Measurements from ENCODE around the gene RER1. TPM values are rescaled to one million over a fixed set of nuclear protein-coding genes. Genes with fewer than 3 reads are reported as not detected.

RER1 gene
- polyA plus RNA-seq, 3 donors, result 119 to 127 (median 122) TPM

DNA sequence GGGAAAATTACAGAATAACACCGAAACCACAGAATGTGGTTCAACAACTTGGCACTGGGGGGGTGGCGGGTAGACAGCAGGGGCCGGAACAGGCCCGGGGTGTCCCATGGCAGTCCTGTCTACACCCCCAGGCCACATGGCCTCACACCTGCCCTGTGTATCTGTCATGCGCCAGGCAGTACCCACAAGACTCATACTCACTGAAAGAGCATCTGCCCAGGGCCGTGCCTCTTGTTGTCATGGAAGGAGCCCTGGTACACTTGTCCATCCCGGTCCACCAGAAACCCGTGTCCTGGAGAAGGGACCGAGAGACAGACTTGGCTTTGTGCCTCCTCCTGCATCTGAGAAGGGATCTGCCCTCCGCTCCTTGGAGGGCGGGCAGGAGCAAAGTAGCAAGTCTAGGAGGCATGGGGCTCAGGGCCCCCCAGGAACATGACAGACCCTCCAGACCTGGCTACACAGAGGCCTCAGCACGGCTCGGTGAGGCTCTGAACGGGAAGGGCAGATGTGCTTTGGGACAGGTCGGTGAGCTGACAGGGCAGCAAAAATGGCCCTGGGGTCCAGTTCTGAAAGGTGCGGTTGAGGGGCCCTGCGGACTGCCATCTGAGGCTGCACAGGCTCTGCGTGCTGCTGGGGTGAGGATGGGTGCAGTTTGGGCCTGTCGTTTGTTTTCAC, 5.9 kb upstream of the RER1 start:
- DNase-seq, result no peak

DNA sequence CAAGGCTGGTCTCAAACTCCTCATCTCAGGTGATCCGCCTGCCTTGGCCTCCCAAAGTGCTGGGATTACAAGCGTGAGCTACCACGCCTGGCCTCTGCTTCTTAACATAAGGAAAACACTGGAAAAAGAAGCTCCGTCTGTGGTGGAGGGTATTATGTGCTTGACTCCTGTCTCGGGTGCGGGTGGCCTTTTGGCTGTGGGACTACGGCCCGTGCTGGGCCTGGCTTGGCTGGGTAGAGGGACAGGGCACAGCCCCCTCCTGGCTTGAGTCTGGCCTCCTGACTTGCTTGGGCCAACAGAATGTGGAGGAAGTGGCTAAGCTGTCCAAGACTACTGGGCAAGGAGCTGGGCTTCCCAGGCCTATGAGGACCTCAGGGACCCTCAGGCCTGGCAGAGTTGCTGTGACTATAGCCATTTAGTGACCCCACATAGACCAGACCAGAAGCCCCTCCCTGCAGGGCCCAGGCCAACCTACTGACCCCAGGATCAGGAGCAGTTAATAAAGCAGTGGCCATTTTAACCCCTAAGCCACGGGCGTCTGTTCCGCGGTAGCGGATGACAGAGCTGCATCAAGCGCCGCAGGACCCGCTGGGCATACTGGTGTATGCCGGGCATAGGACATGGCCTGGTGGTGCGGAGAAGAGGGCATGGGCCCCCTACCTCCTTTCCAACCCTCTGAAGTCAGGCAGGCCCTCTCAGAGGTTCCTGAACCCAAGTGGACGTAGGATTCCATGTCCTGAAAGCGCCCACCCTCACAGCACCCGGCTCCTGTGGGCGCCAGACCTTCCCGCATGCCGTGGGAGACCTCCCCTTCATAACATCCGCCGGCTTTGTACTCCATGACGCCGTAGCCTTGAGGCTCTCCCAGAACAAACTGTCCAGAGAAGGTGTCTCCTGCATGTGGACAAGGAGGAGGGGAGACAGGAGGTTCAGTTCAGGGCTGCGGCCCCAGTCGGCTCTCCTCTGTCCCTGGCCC, 4.7 kb upstream of the RER1 start:
- no peak for DNase-seq

DNA sequence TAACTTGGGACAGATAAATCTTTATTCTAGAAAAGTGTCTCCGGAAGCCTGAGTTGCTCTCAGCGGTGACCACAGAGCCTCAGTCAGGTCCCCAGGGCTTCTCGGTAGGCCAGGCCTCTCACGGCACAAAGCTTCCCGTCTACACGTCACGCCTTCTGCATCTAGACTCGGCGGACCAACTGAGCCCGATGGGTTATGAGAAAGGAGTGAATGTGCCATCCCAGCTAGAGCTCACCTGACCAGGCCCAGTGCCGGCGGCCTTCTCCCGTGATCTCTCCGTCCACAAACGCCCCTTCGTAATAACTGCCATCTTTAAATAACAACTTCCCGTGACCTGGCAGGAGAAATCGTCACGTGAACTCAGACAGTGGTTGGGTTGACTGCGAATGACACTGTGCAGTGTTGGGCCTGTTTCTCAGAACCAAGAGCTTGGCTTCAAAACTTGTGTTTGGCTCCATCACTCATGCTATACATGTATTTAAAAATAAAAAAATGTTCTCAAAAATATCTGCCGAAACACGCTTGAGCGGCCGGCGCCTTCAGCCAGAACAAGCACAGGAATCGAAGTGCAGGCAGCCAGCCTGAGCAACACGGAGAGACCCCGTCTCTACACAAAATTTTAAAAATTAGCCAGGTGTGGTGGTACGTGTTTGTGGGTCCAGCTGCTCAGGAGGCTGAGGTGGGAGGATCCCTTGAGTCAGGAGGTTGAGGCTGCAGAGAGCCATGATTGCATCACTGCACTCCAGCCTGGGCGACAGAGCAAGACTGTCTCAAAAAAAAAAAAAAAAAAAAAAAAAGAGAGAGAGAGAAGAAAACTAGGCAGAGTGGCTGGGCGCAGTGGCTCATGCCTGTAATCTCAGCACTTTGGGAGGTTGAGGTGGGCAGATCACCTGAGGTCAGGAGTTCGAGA, 3.4 kb upstream of the RER1 start:
- DNase-seq, result no peak

DNA sequence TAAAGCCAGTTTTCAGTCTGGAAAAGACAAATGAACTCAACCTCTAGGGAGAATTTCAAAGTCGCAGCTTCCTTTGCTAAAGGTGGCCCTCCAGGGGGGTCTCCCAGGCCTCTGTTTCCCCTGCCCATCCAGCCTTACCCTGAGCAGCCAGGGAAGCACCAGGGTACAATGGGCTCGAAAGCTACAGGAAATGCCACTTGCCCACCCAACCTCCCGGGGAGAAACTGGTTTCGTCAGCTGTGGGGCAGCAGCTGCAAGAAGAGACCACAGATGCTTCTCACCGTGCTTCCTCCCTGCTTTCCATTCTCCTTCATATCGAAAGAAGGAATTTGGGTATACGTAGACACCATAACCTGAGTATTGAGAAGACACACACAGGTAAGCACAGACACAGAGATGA, 2.0 kb upstream of the RER1 start:
- DNase-seq, result no peak

DNA sequence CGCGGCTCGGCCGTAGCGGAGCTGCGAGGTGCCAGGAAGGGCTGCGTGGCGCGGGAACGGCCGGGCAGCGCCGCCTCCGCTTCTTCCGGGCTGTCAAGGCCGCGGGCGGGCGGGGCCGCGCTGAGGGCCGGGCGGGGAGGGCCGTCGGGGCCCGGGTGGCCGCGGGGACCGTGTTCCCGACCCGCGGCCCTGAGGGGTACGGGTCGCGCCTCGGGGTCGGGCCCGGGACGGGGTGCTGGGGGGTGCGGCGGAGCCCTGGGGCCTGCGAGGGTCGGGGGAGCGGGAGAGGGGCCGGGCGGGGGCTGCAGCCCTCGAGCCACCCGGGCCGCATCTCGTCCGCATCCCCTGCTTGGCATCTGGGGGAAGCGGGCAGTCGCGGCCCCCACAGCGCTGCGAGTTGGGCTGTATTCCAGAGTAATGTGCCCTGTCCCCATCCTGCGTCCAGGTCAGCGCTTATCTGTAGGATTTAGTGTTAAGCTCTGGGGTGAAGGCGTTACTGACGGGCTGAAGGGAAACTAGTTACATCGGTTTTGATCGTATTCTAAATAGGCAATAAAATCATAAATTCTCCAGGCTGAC, 379 bp downstream of the RER1 start:
- DNase-seq, result no peak

DNA sequence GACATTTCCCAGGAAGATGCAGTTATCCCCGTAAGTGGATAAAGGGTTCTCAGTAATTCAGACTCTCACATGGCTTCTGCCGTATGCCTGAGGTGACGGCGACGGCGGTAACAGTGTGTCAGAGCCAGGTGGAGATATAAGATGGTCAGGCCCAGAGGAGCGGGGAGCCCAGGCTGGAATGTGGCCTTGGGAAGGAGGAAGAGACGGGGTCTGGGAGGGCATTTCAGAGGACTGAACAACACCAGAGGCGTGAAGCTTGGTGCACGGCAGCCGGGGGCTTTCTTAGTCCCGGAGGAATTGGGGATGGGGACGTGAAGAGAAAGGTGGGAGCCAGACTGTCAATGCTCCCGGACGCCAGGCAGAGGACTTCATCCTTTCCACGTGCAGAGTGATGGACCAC, 1.0 kb downstream of the RER1 start:
- no peak for DNase-seq

DNA sequence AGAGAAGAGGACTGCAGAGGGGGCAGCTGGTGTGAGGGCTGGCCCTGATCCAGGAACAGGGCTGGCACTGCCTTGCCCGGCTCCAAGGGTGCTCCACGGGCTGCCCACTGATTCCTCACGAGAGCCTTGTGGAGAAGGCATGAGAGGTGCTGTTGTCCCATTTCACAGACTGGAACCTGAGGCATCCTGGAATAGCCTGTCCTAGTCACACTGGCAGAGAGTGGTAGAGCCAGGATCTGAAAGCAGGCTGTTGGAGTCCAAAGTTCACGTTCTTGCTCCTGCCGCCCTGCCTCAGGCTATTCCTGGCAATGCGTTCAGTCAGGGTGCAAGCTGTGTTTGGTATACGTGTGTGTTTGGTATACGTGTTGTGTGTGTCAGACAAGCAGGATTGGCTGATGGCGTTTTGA, 1.8 kb downstream of the RER1 start:
- DNase-seq, result no peak

DNA sequence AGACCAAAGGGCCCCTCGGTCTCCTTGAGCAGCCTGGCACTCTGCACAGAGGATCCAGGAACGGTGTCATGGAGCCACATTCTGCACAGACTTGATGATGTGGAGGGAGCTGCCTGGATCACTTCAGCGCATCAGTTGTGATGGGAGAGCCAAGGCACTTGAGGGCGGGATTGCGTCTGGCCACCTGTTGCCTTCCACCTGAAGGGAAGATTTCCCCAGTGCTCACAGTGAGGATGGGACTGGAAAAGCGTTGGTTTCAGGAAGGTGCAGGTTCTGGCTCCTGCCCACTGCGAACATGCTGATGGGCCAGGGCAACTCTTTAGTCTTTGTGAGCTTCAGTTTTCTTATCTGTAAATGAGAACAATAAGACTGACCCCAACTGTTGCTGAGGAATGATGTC, 2.6 kb downstream of the RER1 start:
- DNase-seq, result no peak

DNA sequence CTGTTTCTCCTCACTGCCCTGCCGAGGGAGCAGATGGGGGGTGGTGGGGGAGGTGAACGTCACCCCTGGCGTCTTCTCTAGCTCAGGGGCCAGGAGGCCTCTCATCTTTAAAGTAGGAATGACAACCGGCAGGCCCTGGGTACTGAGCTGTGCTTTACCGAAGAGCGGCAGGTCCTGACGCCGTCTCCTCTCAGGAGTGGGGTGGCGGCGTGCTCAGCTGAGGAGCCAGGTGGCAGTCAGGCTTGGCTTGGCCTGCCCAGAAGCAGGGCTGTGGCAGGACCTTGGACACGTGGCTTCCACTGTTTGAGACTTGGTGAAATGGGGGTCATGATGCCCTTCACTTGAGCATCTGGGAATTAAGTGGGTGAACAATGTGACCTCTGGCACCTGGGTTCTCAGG, 3.1 kb downstream of the RER1 start:
- no peak for DNase-seq

DNA sequence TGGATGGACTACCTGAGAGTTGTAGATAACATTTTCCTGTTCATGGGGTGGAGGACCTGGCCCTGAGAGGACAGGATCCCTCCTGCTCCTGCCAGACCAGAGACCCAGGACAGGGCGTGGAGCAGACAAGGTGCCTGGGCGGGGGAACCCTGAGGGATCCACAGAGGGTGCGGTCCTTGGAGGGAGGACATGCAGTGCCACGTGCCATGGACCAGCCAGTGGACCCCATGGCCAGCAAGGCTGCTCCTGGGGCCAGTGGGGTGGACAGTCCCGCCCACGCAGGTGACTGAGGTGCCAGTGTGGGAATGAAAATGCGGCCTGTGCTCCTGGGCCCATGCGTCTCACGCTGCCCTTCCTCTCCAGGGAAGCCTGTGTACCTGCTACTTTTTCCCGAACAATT, 3.6 kb downstream of the RER1 start:
- no peak for DNase-seq

DNA sequence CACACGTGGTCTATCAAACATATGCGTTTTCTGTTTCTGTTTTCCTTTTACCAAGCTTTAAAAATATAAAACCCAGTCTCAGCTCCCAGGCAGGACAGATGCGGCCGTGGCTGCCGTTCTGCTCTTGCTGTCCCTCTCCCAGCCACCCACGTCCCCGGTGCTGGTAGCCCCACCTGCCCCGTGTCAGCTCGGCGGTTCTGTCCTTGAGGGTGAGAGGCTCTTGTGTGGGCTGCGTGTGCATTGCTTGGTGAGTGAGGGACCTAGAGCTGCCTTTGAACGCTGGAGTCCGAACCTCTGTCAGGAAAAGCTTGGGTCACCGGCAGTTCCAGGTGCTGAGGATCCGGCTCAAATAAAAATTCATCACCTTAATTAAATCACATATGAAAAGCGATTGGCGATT, 4.4 kb downstream of the RER1 start:
- DNase-seq, result no peak

DNA sequence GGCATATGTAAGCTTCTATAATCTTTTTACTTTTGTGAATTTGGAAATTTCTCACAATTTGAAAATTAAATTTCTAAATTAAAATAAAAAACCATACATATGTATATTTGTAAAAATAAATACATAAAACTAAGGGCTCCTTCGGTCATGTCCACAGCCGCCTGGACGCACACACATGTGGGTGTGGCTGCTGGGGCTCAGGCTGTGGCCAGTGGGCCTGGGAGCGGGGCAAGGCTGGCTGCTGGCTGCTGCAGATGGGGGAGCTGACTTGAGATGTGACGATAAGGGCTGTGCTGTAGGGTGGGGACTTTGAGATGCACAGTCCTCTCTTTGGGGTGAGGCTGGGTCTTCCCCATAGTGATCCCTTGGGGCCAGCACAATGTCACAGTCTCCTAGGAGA, 4.8 kb downstream of the RER1 start:
- DNase-seq, result no peak

DNA sequence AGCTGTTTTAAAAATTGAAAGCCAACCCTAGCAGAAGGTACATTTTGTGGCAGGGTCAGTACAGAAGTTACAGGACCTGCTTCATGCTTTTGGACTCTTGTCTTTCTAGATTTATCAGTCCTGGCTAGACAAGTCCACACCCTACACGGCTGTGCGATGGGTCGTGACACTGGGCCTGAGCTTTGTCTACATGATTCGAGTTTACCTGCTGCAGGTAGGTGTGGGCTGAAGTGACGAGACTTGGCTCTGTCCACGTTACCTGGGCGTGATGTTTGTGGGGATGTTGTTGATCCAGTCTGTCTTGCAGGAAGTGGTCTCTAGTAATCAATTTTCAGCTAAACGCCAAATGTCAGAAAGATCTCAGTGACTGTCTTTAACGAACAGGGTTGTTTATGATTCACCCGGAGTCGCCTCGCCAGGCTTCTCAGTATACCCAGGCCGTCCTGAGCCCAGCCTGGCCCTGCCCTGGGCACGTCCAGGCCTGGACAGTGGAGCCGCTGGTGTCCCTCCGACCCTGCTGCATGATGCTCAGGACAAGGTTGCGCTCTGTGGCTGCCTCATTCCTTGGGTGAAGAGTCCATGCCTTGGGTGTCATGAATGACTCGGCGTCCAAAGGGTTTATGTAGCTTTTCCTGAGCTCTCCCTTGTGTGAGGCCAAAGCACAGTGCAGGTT, 5.5 kb downstream of the RER1 start:
- DNase-seq, result no peak

DNA sequence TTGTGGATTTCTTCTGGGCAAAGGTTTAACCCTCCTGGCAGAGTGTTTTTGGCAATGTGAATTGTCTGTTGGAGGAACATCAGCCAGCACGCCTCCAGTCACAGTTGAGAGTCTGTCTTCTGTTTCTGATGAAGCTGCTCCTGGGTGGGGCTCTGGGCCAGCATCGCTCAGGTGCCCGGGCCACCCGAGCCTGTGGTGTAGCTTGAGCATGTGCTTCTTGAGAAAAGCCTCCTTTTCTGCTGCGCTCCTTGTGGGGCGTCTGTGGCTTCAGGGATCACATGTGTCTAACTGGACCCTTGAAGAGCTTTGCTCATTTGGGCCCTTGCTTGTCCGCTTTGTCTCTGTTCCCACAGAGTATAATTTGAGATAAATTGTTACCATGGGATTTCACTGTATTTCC, 7.2 kb downstream of the RER1 start:
- no peak for DNase-seq

DNA sequence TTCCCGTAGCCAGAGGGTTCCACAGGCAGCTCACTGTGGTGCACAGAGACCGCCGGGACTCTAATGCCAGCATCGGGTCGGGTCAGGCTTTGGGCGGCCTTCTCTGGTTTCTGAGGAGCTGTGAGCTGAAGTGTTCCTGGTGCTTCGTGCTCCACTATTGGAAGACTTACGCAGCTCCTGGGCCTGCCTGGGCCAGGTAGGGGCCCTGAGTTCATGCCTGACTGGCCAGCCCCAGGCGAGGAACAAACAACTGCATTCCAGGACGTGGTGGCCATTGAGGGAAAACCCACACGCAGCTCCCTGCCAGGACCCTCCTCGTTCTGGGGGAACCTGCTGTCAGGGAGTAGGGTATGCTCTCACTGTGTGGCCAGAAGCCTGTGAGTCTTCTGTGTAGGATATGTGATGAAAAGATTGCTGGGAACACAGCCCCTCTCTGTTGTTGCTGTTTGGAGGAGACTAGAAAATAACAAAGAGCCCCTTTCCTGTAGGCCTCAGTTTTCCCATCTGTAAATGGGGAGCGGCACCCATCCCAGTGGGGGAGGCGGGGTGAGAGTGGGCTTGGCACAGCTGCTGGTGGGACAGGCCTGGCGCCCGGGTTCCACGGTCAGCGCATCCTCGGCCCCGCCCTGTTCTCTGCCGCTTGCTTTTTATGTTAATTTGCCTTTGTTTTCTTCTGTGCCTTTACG, 8.4 kb downstream of the RER1 start:
- peak; percentile 52 for DNase-seq

DNA sequence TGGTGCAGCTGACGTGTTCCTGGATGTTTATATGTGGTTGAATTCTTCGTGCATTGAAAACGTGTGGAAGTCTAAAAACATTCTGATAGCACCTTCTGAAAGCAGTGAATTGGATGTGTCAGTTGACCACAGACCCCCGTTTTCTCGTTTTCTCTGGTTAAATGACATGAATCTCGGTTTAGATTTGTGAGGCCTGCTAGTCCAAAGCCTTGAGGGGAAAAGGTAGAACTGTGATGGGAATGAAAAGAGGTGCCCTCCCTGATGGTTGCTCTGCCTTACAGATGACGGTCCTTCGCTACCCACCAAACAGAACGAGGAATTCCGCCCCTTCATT, 8.9 kb downstream of the RER1 start:
- DNase-seq, result no peak

DNA sequence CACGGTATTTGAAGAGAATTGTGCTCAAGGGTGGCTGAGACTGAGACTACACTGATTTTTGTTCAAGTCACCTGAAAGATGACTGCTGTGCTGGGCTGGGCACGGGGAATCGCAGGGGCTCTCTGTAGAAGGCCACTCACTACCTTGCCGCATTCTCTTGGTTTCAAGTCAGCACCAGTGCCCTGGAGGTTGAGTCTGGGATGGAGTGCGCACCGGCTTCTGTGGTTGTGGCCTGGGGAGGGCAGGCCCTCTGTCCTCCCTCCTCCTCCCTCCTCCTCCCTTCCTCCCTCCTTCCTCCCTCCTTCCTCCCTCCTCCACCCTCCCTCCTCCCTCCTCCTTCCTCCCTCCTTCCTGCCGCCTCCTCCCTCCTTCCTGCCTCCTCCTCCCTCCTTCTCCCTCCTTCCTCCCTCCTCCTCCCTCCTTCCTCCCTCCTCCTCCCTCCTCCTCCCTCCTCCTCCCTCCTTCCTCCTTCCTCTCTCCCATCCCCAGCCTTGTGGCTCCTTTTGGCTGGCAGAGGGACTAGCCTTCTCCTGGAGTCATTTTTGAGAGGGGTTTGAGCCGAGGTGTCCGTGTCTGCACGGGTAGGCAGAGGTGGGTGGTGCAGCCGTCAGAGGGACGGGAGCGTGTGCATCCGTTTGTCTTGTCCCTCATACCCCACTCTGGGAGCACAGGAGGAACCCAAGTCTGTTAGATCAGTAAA, 9.5 kb downstream of the RER1 start:
- DNase-seq, result no peak

DNA sequence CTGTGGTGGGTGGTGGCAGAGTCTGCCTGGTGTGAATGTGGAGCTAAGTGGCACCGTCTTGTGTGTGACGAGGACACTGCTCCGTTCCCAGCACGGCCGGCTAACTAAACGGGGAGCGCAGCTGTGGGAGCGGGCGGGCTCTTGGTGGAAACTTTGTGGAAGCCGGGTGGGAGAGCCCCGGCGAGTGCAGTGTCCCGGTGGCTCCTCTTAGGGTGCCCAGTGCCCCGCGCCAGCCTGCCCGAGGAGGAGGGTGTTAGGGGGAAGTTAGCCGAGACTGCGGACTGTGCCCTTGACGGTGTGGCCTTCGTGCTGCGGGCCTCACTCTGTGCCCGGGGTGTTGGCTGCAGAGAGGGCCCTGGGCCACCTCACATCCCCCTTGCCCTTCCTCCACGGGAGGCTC, 10.8 kb downstream of the RER1 start:
- no peak for DNase-seq

DNA sequence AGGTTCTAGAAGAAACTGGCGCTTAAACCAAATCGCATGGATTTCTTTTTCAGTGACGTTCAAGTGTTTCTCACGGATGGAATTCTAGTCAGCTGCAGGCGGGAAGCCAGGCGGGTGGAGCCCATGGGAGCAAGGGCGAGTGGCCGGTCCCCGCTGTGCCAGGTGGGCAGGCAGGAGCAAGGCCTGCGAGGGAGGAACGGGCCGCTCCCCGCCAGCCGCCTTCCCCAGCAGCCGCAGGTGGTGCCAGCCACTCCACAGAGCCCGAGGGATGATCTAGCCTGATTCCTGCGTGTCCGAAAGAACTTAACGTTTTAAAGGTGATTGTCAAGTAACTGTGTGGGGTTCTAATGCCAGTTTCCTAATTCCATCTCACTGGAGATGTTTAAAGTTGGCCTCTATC, 11.6 kb downstream of the RER1 start:
- DNase-seq, result no peak
